Ishikawa (cell line): ENCODE results near the gene SLC7A6.

Source experiments
- CEBPB ChIP-seq: IDR thresholded peaks from 2 replicates; pipeline ENCODE4 v1.6.1; 2012
- EP300 ChIP-seq: IDR thresholded peaks from 2 replicates; pipeline ENCODE4 v1.6.1; 2012; ENCODE audit warnings: borderline replicate concordance
- FOXM1 ChIP-seq: IDR thresholded peaks from 2 replicates; pipeline ENCODE4 v1.6.1; 2012; ENCODE audit warnings: low read depth, borderline replicate concordance
- MAX ChIP-seq: IDR thresholded peaks from 2 replicates; pipeline ENCODE4 v1.6.1; 2012
- NFIC ChIP-seq: IDR thresholded peaks from 2 replicates; pipeline ENCODE4 v1.6.1; 2012
- RAD21 ChIP-seq: IDR thresholded peaks from 2 replicates; pipeline ENCODE4 v1.6.1; 2012; ENCODE audit warnings: low read depth
- TAF1 ChIP-seq: IDR thresholded peaks from 2 replicates; pipeline ENCODE4 v1.6.1; 2012; ENCODE audit warnings: low read depth, mild to moderate bottlenecking
- YY1 ChIP-seq: IDR thresholded peaks from 2 replicates; pipeline ENCODE4 v1.6.1; 2012; ENCODE audit warnings: low read depth
- ZBTB7A ChIP-seq: IDR thresholded peaks from 2 replicates; pipeline ENCODE4 v1.6.1; 2012; ENCODE audit warnings: low read depth

GRCh38 chr16:68298312-68298711 is 34.0 kb downstream of the SLC7A6 start:
- TF ChIP-seq EP300 (no peak), FOXM1 (no peak), MAX (no peak), YY1 (no peak), CEBPB (no peak), RAD21 (no peak), ZBTB7A (no peak), TAF1 (no peak), NFIC (no peak)
